HG03521 (cell line): Measurements from ENCODE around the gene FBXO46.
"Not testable (repeated sequence)": the region's sequence is repeated elsewhere in the genome, so short reads cannot be mapped to it uniquely, and the experiment has no call there.

Experiments
- ATAC-seq: cut with Tn5 transposase; IDR thresholded peaks from one replicate; pipeline ENCODE4 v1.9.1; 2021; ENCODE audit warnings: mild to moderate bottlenecking, moderate library complexity; ENCODE audit not compliant: unreplicated experiment

FBXO46 gene

DNA sequence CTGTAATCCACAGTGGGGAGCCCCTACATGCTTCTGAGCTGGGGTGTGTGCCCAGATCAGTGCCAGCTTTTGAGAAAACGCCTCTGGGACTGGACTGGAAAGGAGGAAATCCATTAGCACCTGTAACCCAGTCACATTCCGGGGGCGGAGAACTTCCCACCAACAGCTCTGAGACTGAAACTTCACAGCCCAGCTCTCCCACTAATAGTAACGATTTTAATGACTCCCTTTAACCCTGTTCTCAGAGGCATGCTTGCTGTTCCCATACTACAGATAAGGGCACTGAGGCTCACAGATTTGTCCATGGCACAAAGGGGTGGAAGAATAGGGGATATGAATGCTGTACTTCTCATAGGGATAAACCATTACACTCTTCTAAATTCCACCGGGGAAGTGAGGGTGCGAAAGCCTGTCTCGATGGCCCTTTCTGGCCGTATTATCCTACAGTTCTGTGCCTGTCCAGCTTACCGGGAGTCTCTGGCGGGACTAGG, 851 bp downstream of the FBXO46 start:
- ATAC-seq: no peak

GRCh38 chr19:45728683-45729082, 2.0 kb downstream of the FBXO46 start:
- not testable (repeated sequence) for ATAC-seq

DNA sequence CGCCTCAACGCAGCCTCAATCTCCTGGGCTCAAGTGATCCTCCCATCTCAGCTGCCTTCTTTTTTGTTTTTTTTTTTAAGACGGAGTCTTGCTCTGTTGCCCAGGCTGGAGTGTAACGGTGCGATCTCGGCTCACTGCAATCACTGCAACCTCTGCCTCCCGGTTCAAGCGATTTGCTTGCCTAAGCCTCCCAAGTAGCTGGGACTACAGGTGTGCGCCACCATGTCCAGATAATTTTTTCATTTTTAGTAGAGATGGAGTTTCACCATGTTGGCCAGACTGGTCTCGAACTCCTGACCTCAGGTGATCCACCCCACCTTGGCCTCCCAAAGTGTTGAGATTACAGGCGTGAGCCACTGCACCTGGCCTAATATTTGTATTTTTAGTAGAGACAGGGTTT, 10.6 kb downstream of the FBXO46 start:
- not testable (repeated sequence) for ATAC-seq

- ATAC-seq: no peak
These were observed 12.6 kb downstream of the FBXO46 start for GRCh38 chr19:45717983-45718650.

DNA sequence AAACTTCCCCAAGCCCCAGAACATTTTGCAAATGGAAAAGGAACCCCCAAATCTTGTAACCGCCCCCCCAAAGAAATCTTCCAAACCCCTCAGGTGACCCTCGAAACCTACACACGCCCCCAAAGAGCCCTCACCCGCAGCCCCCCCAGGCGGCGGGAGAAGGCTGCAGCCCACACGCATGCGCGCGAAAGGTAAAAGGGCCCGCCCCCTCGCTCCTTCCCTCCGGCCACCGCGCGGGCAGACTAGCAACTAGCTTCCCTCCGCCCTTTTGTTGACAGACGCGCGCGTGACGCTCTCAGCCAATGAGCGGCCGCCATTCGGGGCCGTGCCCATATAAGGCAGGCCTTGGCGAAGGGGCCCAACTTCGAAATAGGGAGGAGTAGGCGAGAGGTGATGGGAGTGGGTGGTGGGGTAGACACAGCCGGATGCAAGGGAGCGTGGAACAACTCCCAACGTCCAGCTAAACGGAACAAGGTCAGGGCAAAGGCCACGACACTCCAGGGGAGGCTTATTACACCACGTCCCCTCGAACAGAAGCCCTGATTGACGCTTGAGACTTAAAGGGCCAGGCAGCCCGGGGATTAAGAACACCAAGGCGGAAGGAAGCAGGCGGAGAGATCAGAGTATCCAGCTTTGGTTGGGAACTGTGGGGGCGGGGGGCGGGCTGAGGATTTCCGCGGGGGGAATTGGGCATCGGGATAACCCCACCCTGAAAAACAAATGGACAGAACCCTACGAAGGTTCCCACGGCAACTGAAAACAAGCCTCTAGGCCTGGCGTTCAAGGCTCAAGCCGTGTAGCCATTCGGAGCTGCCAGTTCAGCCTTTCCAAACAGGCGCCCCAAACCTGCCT, 13.3 kb downstream of the FBXO46 start:
- peak; percentile 94 for ATAC-seq

GRCh38 chr19:45716359-45717130, 14.2 kb downstream of the FBXO46 start:
- no peak for ATAC-seq

DNA sequence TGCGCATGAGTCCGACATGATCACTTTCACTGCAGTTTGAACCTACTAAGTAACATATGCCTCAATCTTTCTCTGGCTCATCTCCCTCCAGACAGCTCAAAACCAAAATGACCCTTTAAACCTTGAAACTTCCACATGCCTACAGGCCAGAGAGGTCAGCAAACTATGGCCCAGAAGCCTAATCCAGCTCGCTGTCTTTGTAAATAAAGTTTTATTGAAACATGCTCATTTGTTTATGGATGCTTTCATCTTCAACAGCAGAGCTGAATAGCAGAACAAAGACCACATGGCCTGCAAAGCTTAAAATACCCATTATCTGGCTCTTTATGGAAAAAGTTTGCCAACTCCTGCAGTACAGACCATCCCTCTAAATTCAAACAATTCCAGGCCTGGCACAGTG, 15.6 kb downstream of the FBXO46 start:
- no peak for ATAC-seq

- ATAC-seq: no peak
These were observed 17.6 kb downstream of the FBXO46 start for GRCh38 chr19:45713141-45713540.

DNA sequence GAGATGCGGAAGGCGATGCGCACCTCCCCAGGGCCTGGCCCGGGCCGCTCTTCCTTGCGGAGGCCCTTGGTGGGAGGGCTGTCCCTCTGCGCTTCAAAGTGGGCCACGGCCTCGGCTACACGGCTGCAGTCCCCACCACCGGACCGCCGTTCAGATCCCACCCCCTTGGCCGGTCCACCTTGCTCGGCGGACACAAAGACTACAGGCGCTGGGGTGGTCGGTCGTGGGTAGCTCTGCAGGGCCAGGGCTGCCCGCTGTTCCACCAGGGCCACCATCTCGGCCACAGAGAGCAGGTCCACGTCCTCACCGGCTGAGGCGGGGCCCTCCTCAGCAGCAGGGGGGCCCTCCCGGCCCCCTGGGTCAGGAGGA, 18.0 kb downstream of the FBXO46 start:
- no peak for ATAC-seq

GRCh38 chr19:45711851-45712698, 18.6 kb downstream of the FBXO46 start:
- no peak for ATAC-seq

GRCh38 chr19:45710356-45711130, 20.2 kb downstream of the FBXO46 start:
- ATAC-seq: no peak

DNA sequence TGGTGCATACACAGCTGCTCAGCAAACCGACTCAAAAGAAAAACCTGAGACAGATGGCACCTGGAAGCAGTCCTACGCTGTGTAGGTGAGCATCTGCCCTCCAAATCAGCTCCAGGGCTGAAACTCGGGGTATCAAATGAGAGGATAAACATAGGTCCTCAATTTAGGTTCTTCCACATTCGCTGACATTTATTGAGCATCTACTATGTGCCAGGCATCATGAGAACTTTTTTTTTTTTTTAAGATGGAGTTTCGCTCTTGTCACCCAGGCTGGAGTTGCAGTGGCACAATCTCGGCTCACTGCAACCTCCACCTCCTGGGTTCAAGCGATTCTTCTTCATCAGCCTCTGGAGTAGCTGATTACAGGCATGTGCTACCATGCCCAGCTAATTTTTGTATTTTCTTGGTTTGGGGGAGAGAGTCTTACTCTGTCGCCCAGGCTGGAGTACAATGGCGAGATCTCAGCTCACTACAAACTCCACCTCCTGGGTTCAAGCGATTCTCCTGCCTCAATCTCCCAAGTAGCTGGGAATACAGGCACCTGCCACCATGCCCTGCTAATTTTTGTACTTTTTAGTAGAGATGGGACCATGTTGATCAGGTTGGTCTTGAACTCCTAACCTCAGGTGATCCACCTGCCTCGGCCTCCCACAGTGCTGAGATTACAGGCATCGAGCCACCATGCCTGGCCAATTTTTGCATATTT, 24.8 kb downstream of the FBXO46 start:
- ATAC-seq: no peak

- ATAC-seq: no peak
These were observed 25.6 kb downstream of the FBXO46 start for GRCh38 chr19:45705115-45705514.

DNA sequence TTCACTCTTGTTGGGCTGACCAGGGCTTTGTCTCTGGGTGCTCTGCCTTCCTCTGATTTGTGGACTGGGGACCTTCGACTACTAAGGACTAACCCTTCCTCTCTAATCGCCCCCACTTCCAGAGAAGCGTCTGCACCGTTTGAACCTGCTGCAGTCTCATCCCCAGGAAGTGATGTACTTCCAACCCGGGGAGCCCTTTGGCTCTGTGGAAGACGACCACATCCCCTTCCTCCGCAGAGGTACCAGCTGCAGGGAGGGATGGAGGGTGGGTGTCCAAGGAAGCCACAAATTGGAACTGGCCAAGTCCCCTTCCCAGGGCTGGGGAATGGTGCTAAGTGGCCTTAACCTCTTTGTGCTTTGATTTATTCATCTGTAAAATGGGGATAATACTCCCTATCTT, 29.0 kb downstream of the FBXO46 start:
- ATAC-seq: no peak

DNA sequence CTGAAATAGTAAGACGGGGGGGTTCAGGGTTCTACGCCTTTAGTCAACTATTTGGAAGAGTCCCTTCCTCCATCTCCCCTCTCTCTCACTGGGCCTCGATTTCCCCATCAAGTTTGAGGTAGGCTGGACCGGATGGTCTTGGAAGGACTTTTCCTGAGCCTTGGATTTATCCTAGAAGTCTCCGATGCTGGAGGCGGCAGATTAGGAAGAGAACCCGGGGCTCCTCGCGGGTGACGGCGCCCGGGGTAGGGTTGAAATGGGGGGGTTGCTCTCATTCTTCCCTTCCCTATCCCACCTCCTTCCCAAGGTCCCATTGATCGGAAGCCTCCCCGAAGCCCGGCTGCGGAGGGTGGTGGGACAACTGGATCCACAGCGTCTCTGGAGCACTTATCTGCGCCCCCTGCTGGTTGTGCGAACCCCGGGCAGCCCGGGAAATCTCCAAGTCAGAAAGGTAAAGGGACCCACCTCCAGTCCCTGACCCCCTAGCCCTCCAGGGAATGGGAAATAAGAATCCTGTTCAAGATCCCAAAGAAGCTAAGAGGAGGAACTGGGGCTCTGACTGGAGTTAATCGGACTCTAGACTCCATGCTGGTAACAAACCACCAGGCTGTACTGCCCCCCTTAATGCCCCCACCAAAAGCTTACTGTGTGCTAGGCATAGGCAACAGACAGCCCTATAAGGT, 37.4 kb downstream of the FBXO46 start:
- no peak for ATAC-seq

- peak; percentile 70 for ATAC-seq
These were observed 38.2 kb downstream of the FBXO46 start, which contains the start of gene QPCTL for GRCh38 chr19:45692187-45693105. Gene QPCTL, plus strand, starts transcription at chr19:45692666. Its CDS starts 38 bp downstream, at chr19:45692704.

- ATAC-seq: peak; percentile 56
These were observed 39.0 kb downstream of the FBXO46 start, which contains the start of gene SNRPD2 for GRCh38 chr19:45691516-45692186. Gene SNRPD2, minus strand, starts transcription at chr19:45691953. Its CDS starts 65 bp downstream, at chr19:45691888.
